SK-N-SH (cell line): ENCODE measurements around the gene TIAM2. TPM values are rescaled to one million over a fixed set of nuclear protein-coding genes. Genes with fewer than 3 reads are reported as not detected.
A peak's percentile ranks its signal among the peaks of the same experiment; 100 is the strongest.

Experiments used
- CTCF ChIA-PET: fragments of 300-600, 350-600 bp; formaldehyde crosslinking; extraction: SDS; loops from one replicate; lab custom pipeline; 2021; lab: Yijun Ruan, JAX
- POLR2A ChIA-PET: fragments of 350-600 bp; sonication (Branson Sonifier 250); formaldehyde crosslinking; extraction: SDS; loops from one replicate; lab custom pipeline; 2020; ENCODE audit warnings: antibody characterized with exemption, inconsistent platforms; lab: Yijun Ruan, JAX
- DNase-seq: peaks from one replicate; pipeline ENCODE4 v3.0.0; 2012
- H2AFZ ChIP-seq: fragments of 200-600 bp; sonication (generic); 2 replicates; pipeline ENCODE4 v1.8.1; 2016; ENCODE audit warnings: antibody characterized with exemption, mild to moderate bottlenecking, low read depth
- H3F3A ChIP-seq: fragments of 200-600 bp; sonication (generic); replicated peaks from 2 replicates; pipeline ENCODE3; 2016; ENCODE audit warnings: antibody characterized with exemption, mild to moderate bottlenecking; ENCODE audit not compliant: insufficient read depth
- H3K27ac ChIP-seq, 2 experiments: fragments of 200-500 bp in 1 of 2; fragments of 200-600 bp in 1 of 2; sonication (Bioruptor generic) in 1 of 2; sonication (generic), shearing (Covaris generic) in 1 of 2; 2 replicates each; pipeline versions ENCODE4 v1.5.1 to v1.6.1; 2014 to 2016; ENCODE audit warnings: low read depth in 2 of 2, inconsistent platforms in 1 of 2, low read length in 1 of 2, mild to moderate bottlenecking in 1 of 2, mixed read lengths in 1 of 2
- H3K27me3 ChIP-seq: fragments of 200-600 bp; sonication (generic), shearing (Covaris generic); 2 replicates; pipeline ENCODE4 v1.6.1; 2016; ENCODE audit warnings: mixed run types; ENCODE audit not compliant: insufficient read depth
- H3K36me3 ChIP-seq, 2 experiments: fragments of 200-500 bp in 1 of 2; fragments of 200-600 bp in 1 of 2; sonication (Bioruptor generic) in 1 of 2; sonication (generic) in 1 of 2; replicated peaks in 1 of 2; 2 replicates each; pipeline versions ENCODE3 to v1.5.1; 2014 to 2016; ENCODE audit warnings: low read length in 1 of 2, mild to moderate bottlenecking in 1 of 2; ENCODE audit not compliant: insufficient read depth in 2 of 2, control insufficient read depth in 1 of 2
- H3K4me1 ChIP-seq, 2 experiments: fragments of 200-500 bp in 1 of 2; fragments of 200-600 bp in 1 of 2; sonication (Bioruptor generic) in 1 of 2; sonication (generic), shearing (Covaris generic) in 1 of 2; 2 replicates each; pipeline versions ENCODE4 v1.5.1 to v1.6.1; 2014 to 2016; ENCODE audit warnings: low read depth in 1 of 2, low read length in 1 of 2, mixed run types in 1 of 2; ENCODE audit not compliant: insufficient read depth in 2 of 2, control insufficient read depth in 1 of 2
- H3K4me2 ChIP-seq: fragments of 200-600 bp; sonication (generic), shearing (Covaris generic); 2 replicates; pipeline ENCODE4 v1.6.1; 2017; ENCODE audit warnings: mixed run types
- H3K4me3 ChIP-seq, 2 experiments: fragments of 200-500 bp in 1 of 2; fragments of 200-600 bp in 1 of 2; sonication (Bioruptor generic) in 1 of 2; sonication (generic), shearing (Covaris generic) in 1 of 2; 2 replicates each; pipeline versions ENCODE4 v1.5.1 to v1.8.1; 2014 to 2016; ENCODE audit warnings: low read depth in 2 of 2, inconsistent platforms in 1 of 2, low read length in 1 of 2, mild to moderate bottlenecking in 1 of 2, mixed read lengths in 1 of 2, moderate library complexity in 1 of 2
- H3K79me2 ChIP-seq: fragments of 200-600 bp; sonication (generic); 2 replicates; pipeline ENCODE4 v1.8.1; 2017; ENCODE audit warnings: mild to moderate bottlenecking; ENCODE audit not compliant: insufficient read depth
- H3K9ac ChIP-seq: fragments of 200-600 bp; sonication (generic); 2 replicates; pipeline ENCODE4 v1.6.1; 2017; ENCODE audit warnings: mixed run types
- H3K9me2 ChIP-seq: fragments of 200-600 bp; sonication (generic); 2 replicates; pipeline ENCODE4 v1.6.1; 2017; ENCODE audit warnings: mixed run types
- H3K9me3 ChIP-seq: fragments of 200-600 bp; sonication (generic); 2 replicates; pipeline ENCODE4 v1.6.1; 2017; ENCODE audit warnings: mixed run types, mild to moderate bottlenecking, moderate library complexity
- H4K20me1 ChIP-seq: fragments of 200-600 bp; sonication (generic); 2 replicates; pipeline ENCODE4 v1.6.1; 2017; ENCODE audit warnings: mild to moderate bottlenecking, mixed run types; ENCODE audit not compliant: insufficient read depth
- FOXJ3 ChIP-seq: sonication (generic); formaldehyde crosslinking; IDR thresholded peaks from 2 replicates; pipeline ENCODE4 v1.5.1; 2020; ENCODE audit warnings: mild to moderate bottlenecking, missing genetic modification reagents
- GATA2 ChIP-seq: sonication (generic); formaldehyde crosslinking; IDR thresholded peaks from 2 replicates; pipeline ENCODE4 v1.5.0; 2020; ENCODE audit warnings: mild to moderate bottlenecking, missing genetic modification reagents
- JUND ChIP-seq: IDR thresholded peaks from 2 replicates; pipeline ENCODE4 v1.4.0; 2012
- WGBS: methylation state at CpG from one replicate; pipeline ENCODE4 v1.1.6; 2017; ENCODE audit warnings: low lambda C conversion rate; 5-methylcytosine and 5-hydroxymethylcytosine counted together
- polyA plus RNA-seq, 3 experiments: library from polyadenylated mRNA; depleted of rRNA; stranded (reverse); fragments of >200 nt; gene quantifications; 2 replicates each; pipeline ENCODE4 v1.2.3, GENCODE V29; 2012
- TF ChIP-seq, protein P1 (sequence below): IDR thresholded peaks from 2 replicates; pipeline ENCODE4 v1.4.0; 2012; ENCODE audit warnings: low read depth, borderline replicate concordance
- TF ChIP-seq, protein P2 (sequence below): fragments of 200-600 bp; sonication (generic); IDR thresholded peaks from 2 replicates; pipeline ENCODE4 v1.6.1; 2017; ENCODE audit warnings: antibody characterized with exemption, mild to moderate bottlenecking, moderate library complexity
- TF ChIP-seq, protein P3 (sequence below): fragments of 150-350 bp; IDR thresholded peaks from 2 replicates; pipeline ENCODE4 v1.6.1; 2016; ENCODE audit warnings: mild to moderate bottlenecking, low read depth, low read length
- TF ChIP-seq, protein P4 (sequence below): fragments of 150-350 bp; IDR thresholded peaks from 2 replicates; pipeline ENCODE4 v1.6.1; 2017; ENCODE audit warnings: antibody characterized with exemption, low read length, low read depth, borderline replicate concordance

The TIAM2 gene
- polyA plus RNA-seq, 1 of the 3 experiments (the other 2 are of a cell fraction): 13.6 TPM

DNA sequence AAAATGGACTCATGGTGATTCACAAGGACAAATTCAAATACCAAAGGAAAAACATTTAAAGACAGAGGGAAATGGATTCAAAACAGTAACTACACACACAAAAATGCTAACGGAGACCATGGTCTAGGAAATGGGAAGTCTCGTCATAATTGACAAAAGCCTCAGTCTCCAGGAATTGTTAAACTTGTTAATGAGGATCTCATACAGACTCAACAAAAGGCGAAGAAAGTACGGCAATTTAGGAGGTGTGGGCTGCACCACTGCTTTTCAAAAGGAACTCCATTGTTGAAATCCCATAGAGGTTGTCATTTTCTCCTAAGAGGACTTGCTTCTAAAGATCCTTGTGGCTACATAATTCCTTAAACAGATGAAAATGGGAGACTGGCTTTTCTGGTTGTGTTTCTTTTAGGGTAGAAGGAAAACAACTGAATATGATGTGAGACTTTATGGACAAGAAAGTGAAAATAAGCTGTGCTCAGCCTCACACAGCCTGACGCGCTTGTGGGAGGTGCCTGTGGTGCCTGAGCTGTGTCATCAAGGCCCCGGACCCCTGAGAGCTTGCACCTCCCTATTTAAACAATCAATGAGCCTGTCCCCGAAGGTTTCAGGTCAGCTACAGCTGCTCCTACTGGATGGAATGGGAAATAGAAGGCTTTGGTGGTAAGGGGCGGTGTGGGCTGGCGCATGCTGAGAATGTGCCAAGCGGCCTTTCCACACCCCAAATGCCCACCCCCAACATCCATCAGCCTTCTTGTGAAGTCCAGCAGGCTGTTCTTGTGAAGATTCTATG lies 266.2 kb downstream of the TIAM2 start:
- H2AFZ ChIP-seq: no peak overlapping the region
- H3K9me3 ChIP-seq: no peaks in the 10 kb centered on the region
- H3K27ac ChIP-seq: peak overlapping the region; percentile 12 to 47; a peak in 2 of 4 replicates
- H3K36me3 ChIP-seq: peaks cover 53 to 62% of the 10 kb centered on the region in 2 experiments
- H3K4me2 ChIP-seq: no peak overlapping the region
- ChIA-PET POLR2A (no interaction called here), CTCF (interaction anchor here (0.7 to 5.1 kb wide), 4 partner anchors 10 to 47 kb away, joined by 3 to 36 read pairs (median 3); no protein-coding TSS in a partner anchor)
- no peak for DNase-seq
- TF ChIP-seq FOXJ3 (CRISPR knock-in tag) (no peak), JUND (no peak)
- TF ChIP-seq, protein P1, sequence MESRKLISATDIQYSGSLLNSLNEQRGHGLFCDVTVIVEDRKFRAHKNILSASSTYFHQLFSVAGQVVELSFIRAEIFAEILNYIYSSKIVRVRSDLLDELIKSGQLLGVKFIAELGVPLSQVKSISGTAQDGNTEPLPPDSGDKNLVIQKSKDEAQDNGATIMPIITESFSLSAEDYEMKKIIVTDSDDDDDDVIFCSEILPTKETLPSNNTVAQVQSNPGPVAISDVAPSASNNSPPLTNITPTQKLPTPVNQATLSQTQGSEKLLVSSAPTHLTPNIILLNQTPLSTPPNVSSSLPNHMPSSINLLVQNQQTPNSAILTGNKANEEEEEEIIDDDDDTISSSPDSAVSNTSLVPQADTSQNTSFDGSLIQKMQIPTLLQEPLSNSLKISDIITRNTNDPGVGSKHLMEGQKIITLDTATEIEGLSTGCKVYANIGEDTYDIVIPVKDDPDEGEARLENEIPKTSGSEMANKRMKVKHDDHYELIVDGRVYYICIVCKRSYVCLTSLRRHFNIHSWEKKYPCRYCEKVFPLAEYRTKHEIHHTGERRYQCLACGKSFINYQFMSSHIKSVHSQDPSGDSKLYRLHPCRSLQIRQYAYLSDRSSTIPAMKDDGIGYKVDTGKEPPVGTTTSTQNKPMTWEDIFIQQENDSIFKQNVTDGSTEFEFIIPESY: no peak
- TF ChIP-seq, protein P2, sequence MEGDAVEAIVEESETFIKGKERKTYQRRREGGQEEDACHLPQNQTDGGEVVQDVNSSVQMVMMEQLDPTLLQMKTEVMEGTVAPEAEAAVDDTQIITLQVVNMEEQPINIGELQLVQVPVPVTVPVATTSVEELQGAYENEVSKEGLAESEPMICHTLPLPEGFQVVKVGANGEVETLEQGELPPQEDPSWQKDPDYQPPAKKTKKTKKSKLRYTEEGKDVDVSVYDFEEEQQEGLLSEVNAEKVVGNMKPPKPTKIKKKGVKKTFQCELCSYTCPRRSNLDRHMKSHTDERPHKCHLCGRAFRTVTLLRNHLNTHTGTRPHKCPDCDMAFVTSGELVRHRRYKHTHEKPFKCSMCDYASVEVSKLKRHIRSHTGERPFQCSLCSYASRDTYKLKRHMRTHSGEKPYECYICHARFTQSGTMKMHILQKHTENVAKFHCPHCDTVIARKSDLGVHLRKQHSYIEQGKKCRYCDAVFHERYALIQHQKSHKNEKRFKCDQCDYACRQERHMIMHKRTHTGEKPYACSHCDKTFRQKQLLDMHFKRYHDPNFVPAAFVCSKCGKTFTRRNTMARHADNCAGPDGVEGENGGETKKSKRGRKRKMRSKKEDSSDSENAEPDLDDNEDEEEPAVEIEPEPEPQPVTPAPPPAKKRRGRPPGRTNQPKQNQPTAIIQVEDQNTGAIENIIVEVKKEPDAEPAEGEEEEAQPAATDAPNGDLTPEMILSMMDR: peak; percentile 12; the same call in 1 of the 2 replicates
- TF ChIP-seq, protein P3, sequence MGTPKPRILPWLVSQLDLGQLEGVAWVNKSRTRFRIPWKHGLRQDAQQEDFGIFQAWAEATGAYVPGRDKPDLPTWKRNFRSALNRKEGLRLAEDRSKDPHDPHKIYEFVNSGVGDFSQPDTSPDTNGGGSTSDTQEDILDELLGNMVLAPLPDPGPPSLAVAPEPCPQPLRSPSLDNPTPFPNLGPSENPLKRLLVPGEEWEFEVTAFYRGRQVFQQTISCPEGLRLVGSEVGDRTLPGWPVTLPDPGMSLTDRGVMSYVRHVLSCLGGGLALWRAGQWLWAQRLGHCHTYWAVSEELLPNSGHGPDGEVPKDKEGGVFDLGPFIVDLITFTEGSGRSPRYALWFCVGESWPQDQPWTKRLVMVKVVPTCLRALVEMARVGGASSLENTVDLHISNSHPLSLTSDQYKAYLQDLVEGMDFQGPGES: no peak
- TF ChIP-seq, protein P4, sequence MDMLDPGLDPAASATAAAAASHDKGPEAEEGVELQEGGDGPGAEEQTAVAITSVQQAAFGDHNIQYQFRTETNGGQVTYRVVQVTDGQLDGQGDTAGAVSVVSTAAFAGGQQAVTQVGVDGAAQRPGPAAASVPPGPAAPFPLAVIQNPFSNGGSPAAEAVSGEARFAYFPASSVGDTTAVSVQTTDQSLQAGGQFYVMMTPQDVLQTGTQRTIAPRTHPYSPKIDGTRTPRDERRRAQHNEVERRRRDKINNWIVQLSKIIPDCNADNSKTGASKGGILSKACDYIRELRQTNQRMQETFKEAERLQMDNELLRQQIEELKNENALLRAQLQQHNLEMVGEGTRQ: no peak
- WGBS: 96% methylated on average over 11 of the region's 11 CpGs
- H3K79me2 ChIP-seq: peaks cover 14% of the 10 kb centered on the region; the same call in 1 of the 2 replicates
- peaks cover 2% of the 10 kb centered on the region for H3F3A ChIP-seq
- peaks cover 4 to 67% of the 10 kb centered on the region in 2 experiments; a peak in 3 of 4 replicates for H3K4me1 ChIP-seq
- H3K9me2 ChIP-seq: no peaks in the 10 kb centered on the region
- H3K27me3 ChIP-seq: no peaks in the 10 kb centered on the region
- H4K20me1 ChIP-seq: no peaks in the 10 kb centered on the region
- no peak overlapping the region for H3K4me3 ChIP-seq
- no peak overlapping the region for H3K9ac ChIP-seq

DNA sequence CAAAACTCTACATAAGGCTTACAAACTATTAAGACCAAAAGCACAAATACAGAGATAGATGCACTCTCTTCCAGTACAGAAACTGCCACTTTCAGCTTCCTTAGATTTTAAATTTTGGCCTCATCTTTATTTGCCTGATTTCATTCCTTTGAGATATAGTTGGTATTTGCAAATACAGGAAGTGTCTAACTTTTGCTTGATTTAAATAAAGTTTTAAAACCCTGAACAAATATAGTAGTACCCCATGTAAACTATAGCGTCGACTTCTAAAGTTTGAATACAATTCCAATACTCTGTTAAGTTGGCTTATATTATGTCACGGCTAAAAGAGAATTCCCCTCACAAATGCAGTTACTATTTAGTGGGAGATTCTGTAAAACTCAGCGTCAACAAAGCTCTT lies 267.5 kb downstream of the TIAM2 start:
- H3K9me3 ChIP-seq: no peaks in the 10 kb centered on the region
- POLR2A ChIA-PET: interaction anchor here (1.3 kb wide), 1 partner anchor 52 kb away, joined by 4 read pairs; the partner anchor contains the start of gene TFB1M
- H3K27me3 ChIP-seq: no peaks in the 10 kb centered on the region
- no peaks in the 10 kb centered on the region for H4K20me1 ChIP-seq
- peaks cover 2% of the 10 kb centered on the region for H3F3A ChIP-seq
- TF ChIP-seq GATA2: no peak
- TF ChIP-seq, protein P1: no peak
- H3K36me3 ChIP-seq: peaks cover 42 to 48% of the 10 kb centered on the region in 2 experiments
- H3K4me3 ChIP-seq: no peak overlapping the region
- peaks cover 4 to 63% of the 10 kb centered on the region in 2 experiments; a peak in 3 of 4 replicates for H3K4me1 ChIP-seq
- peak overlapping the region in 1 of 2 experiments; percentile 92; a peak in 2 of 4 replicates for H3K27ac ChIP-seq
- H3K9ac ChIP-seq: no peak overlapping the region
- H3K79me2 ChIP-seq: peaks cover 14% of the 10 kb centered on the region; the same call in 1 of the 2 replicates
- no peak for DNase-seq
- WGBS: 97% methylated on average over 4 of the region's 4 CpGs
- CTCF ChIA-PET: interaction anchor here (1.0 to 1.8 kb wide), 6 partner anchors 10 to 335 kb away, joined by 3 to 9 read pairs (median 4); no protein-coding TSS in a partner anchor
- H3K9me2 ChIP-seq: no peaks in the 10 kb centered on the region
- no peak overlapping the region for H3K4me2 ChIP-seq
- no peak overlapping the region for H2AFZ ChIP-seq
